Activated B cell treated with CpG ODN at 0.5 μM for 24 hours (primary cell): ENCODE data around the gene PRRX1. TPM values are rescaled to one million over a fixed set of nuclear protein-coding genes. Genes with fewer than 3 reads are reported as not detected.

Experiments used
- ATAC-seq: fragments of 200-7000 bp; cut with Tn5 transposase; one replicate; pipeline ENCODE4 v1.10.0; 2021; ENCODE audit warnings: low read depth, mild to moderate bottlenecking, moderate library complexity
- CTCF ChIA-PET: fragments of 350-600 bp; sonication (Branson Sonifier 250); formaldehyde crosslinking; loops from one replicate; lab custom pipeline; 2021; ENCODE audit warnings: antibody characterized with exemption; lab: Charles Lee
- POLR2A ChIA-PET: fragments of 350-600 bp; sonication (Branson Sonifier 250); formaldehyde crosslinking; loops from one replicate; lab custom pipeline; 2021; ENCODE audit warnings: antibody characterized with exemption; lab: Charles Lee
- DNase-seq: peaks from one replicate; pipeline ENCODE4 v3.0.0; 2022
- H3K27ac Mint-ChIP-seq: one replicate; pipeline ENCODE4 v1.8.0; 2020; ENCODE audit warnings: mixed read lengths
- H3K27me3 Mint-ChIP-seq: one replicate; pipeline ENCODE4 v1.8.0; 2021; ENCODE audit warnings: mixed read lengths
- H3K36me3 Mint-ChIP-seq: one replicate; pipeline ENCODE4 v1.8.0; 2021; ENCODE audit warnings: low read depth, mixed read lengths
- H3K4me1 Mint-ChIP-seq: one replicate; pipeline ENCODE4 v1.8.0; 2021; ENCODE audit warnings: mixed read lengths
- H3K4me3 Mint-ChIP-seq: one replicate; pipeline ENCODE4 v1.8.0; 2020; ENCODE audit warnings: mild to moderate bottlenecking, mixed read lengths
- H3K9me3 Mint-ChIP-seq: one replicate; pipeline ENCODE4 v1.8.0; 2020; ENCODE audit warnings: mixed read lengths
- intact Hi-C: fragments of 100-400 bp; cut with micrococcal nuclease; formaldehyde crosslinking; loops from one replicate; pipeline ENCODE4 v1.15.1; 2024
- total RNA-seq: library from RNA; stranded (reverse); gene quantifications from 2 replicates; pipeline ENCODE4 v1.2.3, GENCODE V29; 2022
- TF ChIP-seq, protein P1 (sequence below): fragments of 200-600 bp; IDR thresholded peaks from one replicate; pipeline ENCODE4 v1.8.0; 2022; ENCODE audit warnings: antibody characterized with exemption, mild to moderate bottlenecking

Gene PRRX1
- total RNA-seq, 1 donor from 2014 or later: not detected

DNA sequence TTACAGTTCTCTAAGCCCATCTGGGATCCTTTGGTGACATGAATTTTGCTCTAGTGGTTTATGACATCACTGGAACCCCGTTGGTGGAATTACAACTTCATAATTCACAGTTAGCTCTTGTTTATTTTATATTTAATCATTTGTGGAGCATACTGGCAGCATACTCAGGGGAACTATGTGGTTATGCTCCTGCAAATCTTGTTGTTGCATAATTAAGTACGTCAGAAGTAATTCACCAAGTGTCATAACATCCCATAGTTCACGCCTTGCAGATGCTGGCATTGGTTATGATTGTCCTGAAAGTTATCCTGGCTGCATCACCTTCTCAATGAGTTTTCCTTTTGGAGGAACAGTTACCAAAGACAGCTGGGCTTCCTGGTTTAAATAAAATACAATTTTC lies 16.5 kb downstream of the PRRX1 start:
- peaks cover 14% of the 10 kb centered on the region for H3K27me3 Mint-ChIP-seq
- POLR2A ChIA-PET: no interaction called here
- intact Hi-C loops: no loop called here
- TF ChIP-seq, protein P1, sequence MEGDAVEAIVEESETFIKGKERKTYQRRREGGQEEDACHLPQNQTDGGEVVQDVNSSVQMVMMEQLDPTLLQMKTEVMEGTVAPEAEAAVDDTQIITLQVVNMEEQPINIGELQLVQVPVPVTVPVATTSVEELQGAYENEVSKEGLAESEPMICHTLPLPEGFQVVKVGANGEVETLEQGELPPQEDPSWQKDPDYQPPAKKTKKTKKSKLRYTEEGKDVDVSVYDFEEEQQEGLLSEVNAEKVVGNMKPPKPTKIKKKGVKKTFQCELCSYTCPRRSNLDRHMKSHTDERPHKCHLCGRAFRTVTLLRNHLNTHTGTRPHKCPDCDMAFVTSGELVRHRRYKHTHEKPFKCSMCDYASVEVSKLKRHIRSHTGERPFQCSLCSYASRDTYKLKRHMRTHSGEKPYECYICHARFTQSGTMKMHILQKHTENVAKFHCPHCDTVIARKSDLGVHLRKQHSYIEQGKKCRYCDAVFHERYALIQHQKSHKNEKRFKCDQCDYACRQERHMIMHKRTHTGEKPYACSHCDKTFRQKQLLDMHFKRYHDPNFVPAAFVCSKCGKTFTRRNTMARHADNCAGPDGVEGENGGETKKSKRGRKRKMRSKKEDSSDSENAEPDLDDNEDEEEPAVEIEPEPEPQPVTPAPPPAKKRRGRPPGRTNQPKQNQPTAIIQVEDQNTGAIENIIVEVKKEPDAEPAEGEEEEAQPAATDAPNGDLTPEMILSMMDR: no peak
- no peak for ATAC-seq
- DNase-seq: no peak
- H3K27ac Mint-ChIP-seq: no peak overlapping the region
- CTCF ChIA-PET: no interaction called here
- no peaks in the 10 kb centered on the region for H3K36me3 Mint-ChIP-seq
- no peaks in the 10 kb centered on the region for H3K4me1 Mint-ChIP-seq
- H3K9me3 Mint-ChIP-seq: no peaks in the 10 kb centered on the region
- H3K4me3 Mint-ChIP-seq: no peak overlapping the region

DNA sequence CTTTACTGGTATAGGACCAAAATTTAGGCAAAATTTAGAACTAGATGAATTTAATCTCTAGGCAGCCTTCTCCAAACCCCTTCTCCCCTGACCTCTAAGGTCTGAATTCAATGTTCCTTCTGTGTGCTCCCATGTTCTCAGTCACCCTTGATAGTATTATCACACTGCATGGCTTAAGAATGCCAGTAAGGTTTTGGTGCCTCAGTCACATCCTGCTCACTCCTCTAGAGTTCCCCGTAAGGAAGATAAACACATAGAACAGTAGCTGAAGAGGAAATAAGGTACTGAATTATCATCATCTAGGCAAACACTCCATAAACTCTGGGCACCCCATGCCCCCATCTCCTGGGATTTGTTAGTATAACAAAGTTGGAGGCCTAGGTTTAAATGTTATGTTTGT lies 18.2 kb downstream of the PRRX1 start:
- H3K9me3 Mint-ChIP-seq: no peaks in the 10 kb centered on the region
- intact Hi-C loops: no loop called here
- ATAC-seq (no peak), DNase-seq (no peak)
- TF ChIP-seq, protein P1: no peak
- POLR2A ChIA-PET: no interaction called here
- CTCF ChIA-PET: no interaction called here
- H3K4me1 Mint-ChIP-seq: no peaks in the 10 kb centered on the region
- H3K27ac Mint-ChIP-seq: no peak overlapping the region
- H3K27me3 Mint-ChIP-seq: peaks cover 20% of the 10 kb centered on the region
- H3K4me3 Mint-ChIP-seq: no peak overlapping the region
- no peaks in the 10 kb centered on the region for H3K36me3 Mint-ChIP-seq

- Mint-ChIP-seq H3K9me3 (no peaks in the 10 kb centered on the region), H3K36me3 (no peaks in the 10 kb centered on the region), H3K4me1 (no peaks in the 10 kb centered on the region), H3K4me3 (no peak overlapping the region), H3K27ac (no peak overlapping the region), H3K27me3 (peaks cover 16% of the 10 kb centered on the region)
- ChIA-PET CTCF (no interaction called here), POLR2A (no interaction called here)
- DNase-seq: no peak
- intact Hi-C loops: no loop called here
- TF ChIP-seq, protein P1: no peak
- ATAC-seq: no peak
Observed at GRCh38 chr1:170682809-170683208, 18.9 kb downstream of the PRRX1 start.

- ChIA-PET POLR2A (no interaction called here), CTCF (no interaction called here)
- no peaks in the 10 kb centered on the region for H3K9me3 Mint-ChIP-seq
- TF ChIP-seq, protein P1: no peak
- DNase-seq (no peak), ATAC-seq (no peak)
- no peak overlapping the region for H3K4me3 Mint-ChIP-seq
- H3K4me1 Mint-ChIP-seq: no peaks in the 10 kb centered on the region
- H3K27ac Mint-ChIP-seq: no peak overlapping the region
- H3K36me3 Mint-ChIP-seq: no peaks in the 10 kb centered on the region
- peaks cover 16% of the 10 kb centered on the region for H3K27me3 Mint-ChIP-seq
- intact Hi-C loops: no loop called here
Observed at GRCh38 chr1:170685166-170685565, 21.2 kb downstream of the PRRX1 start.

GRCh38 chr1:170686291-170686690 lies 22.4 kb downstream of the PRRX1 start:
- H3K4me3 Mint-ChIP-seq: no peak overlapping the region
- CTCF ChIA-PET: no interaction called here
- no peaks in the 10 kb centered on the region for H3K9me3 Mint-ChIP-seq
- H3K27ac Mint-ChIP-seq: no peak overlapping the region
- no peaks in the 10 kb centered on the region for H3K4me1 Mint-ChIP-seq
- DNase-seq: no peak
- TF ChIP-seq, protein P1: no peak
- H3K36me3 Mint-ChIP-seq: no peaks in the 10 kb centered on the region
- peaks cover 16% of the 10 kb centered on the region for H3K27me3 Mint-ChIP-seq
- POLR2A ChIA-PET: no interaction called here
- intact Hi-C loops: no loop called here
- ATAC-seq: no peak
